ENCODE data around the gene CYSLTR2. TPM values are rescaled to one million over a fixed set of nuclear protein-coding genes. Genes with fewer than 3 reads are reported as not detected.

CYSLTR2 gene
- total RNA-seq, 2 donors from 2014 or later = 0.59 to 0.74 TPM

- Histone ChIP-seq H3K27ac (no peak overlapping the region), H3K4me1 (replicated peaks) (no peaks in the 10 kb centered on the region), H3K9me3 (no peaks in the 10 kb centered on the region), H3K36me3 (no peaks in the 10 kb centered on the region), H3K27me3 (replicated peaks; ENCODE audit: insufficient read depth) (no peaks in the 10 kb centered on the region), H3K4me3 (no peak overlapping the region)
- 65% methylated on average over 3 of the region's 3 CpGs for WGBS
- TF ChIP-seq CTCF (IDR thresholded peaks at IDR 0.05) (no peak), POLR2A (IDR thresholded peaks at IDR 0.05) (no peak), POLR2AphosphoS5 (IDR thresholded peaks at IDR 0.05) (no peak)
- intact Hi-C loops (cut with DNase I) = no loop called here
- DNase-seq (ENCODE audit: low spot score) = no peak
These were observed 81.8 kb downstream of the CYSLTR2 start for GRCh38 chr13:48735571-48735970.

- WGBS = 96% methylated on average over 1 of the region's 1 CpG
- intact Hi-C loops (cut with DNase I) = no loop called here
These were observed 84.0 kb downstream of the CYSLTR2 start for GRCh38 chr13:48737689-48738088.

GRCh38 chr13:48738311-48738710, 84.6 kb downstream of the CYSLTR2 start:
- TF ChIP-seq CTCF (IDR thresholded peaks at IDR 0.05) (no peak), POLR2AphosphoS5 (IDR thresholded peaks at IDR 0.05) (no peak), POLR2A (IDR thresholded peaks at IDR 0.05) (no peak)
- no peak overlapping the region for H3K27ac ChIP-seq
- intact Hi-C loops (cut with DNase I) = no loop called here
- H3K4me3 ChIP-seq = no peak overlapping the region
- DNase-seq (ENCODE audit: low spot score) = no peak
- H3K4me1 ChIP-seq (replicated peaks) = no peaks in the 10 kb centered on the region
- no peaks in the 10 kb centered on the region for H3K36me3 ChIP-seq
- H3K27me3 ChIP-seq (replicated peaks; ENCODE audit: insufficient read depth) = no peaks in the 10 kb centered on the region
- 57% methylated on average over 6 of the region's 6 CpGs for WGBS
- no peaks in the 10 kb centered on the region for H3K9me3 ChIP-seq

More at GRCh38 chr13:48737689-48738088, 84.0 kb downstream of the CYSLTR2 start:
- Histone ChIP-seq H3K36me3 (no peaks in the 10 kb centered on the region), H3K27ac (no peak overlapping the region), H3K27me3 (replicated peaks; ENCODE audit: insufficient read depth) (no peaks in the 10 kb centered on the region), H3K4me1 (replicated peaks) (no peaks in the 10 kb centered on the region), H3K9me3 (no peaks in the 10 kb centered on the region), H3K4me3 (no peak overlapping the region)
- no peak for TF ChIP-seq POLR2A (IDR thresholded peaks at IDR 0.05)
- no peak for TF ChIP-seq POLR2AphosphoS5 (IDR thresholded peaks at IDR 0.05)
- TF ChIP-seq CTCF (IDR thresholded peaks at IDR 0.05) = no peak
- no peak for DNase-seq (ENCODE audit: low spot score)

- intact Hi-C loops (cut with DNase I) = no loop called here
- Histone ChIP-seq H3K27me3 (replicated peaks; ENCODE audit: insufficient read depth) (no peaks in the 10 kb centered on the region), H3K9me3 (no peaks in the 10 kb centered on the region), H3K4me3 (no peak overlapping the region), H3K36me3 (no peaks in the 10 kb centered on the region), H3K4me1 (replicated peaks) (no peaks in the 10 kb centered on the region), H3K27ac (no peak overlapping the region)
- no peak for DNase-seq (ENCODE audit: low spot score)
- TF ChIP-seq CTCF (IDR thresholded peaks at IDR 0.05) (no peak), POLR2AphosphoS5 (IDR thresholded peaks at IDR 0.05) (no peak), POLR2A (IDR thresholded peaks at IDR 0.05) (no peak)
- WGBS = 72% methylated on average over 9 of the region's 9 CpGs
These were observed 85.7 kb downstream of the CYSLTR2 start for GRCh38 chr13:48739386-48739964.

GRCh38 chr13:48741377-48741776, 87.6 kb downstream of the CYSLTR2 start:
- no peak overlapping the region for H3K4me3 ChIP-seq
- 24% methylated on average over 2 of the region's 2 CpGs for WGBS
- no peaks in the 10 kb centered on the region for H3K36me3 ChIP-seq
- TF ChIP-seq POLR2AphosphoS5 (IDR thresholded peaks at IDR 0.05) (no peak), POLR2A (IDR thresholded peaks at IDR 0.05) (no peak), CTCF (IDR thresholded peaks at IDR 0.05) (no peak)
- intact Hi-C loops (cut with DNase I) = no loop called here
- no peaks in the 10 kb centered on the region for H3K27me3 ChIP-seq (replicated peaks; ENCODE audit: insufficient read depth)
- H3K9me3 ChIP-seq = no peaks in the 10 kb centered on the region
- H3K27ac ChIP-seq = no peak overlapping the region
- no peaks in the 10 kb centered on the region for H3K4me1 ChIP-seq (replicated peaks)
- DNase-seq (ENCODE audit: low spot score) = no peak

Measured in prostate gland (tissue), 2 donors.